ENCODE measurements around the gene WDFY4. TPM values are rescaled to one million over a fixed set of nuclear protein-coding genes. Genes with fewer than 3 reads are reported as not detected.

WDFY4 gene
- polyA plus RNA-seq, 1 of the 3 experiments (the other 2 are of a cell fraction), result not detected

DNA sequence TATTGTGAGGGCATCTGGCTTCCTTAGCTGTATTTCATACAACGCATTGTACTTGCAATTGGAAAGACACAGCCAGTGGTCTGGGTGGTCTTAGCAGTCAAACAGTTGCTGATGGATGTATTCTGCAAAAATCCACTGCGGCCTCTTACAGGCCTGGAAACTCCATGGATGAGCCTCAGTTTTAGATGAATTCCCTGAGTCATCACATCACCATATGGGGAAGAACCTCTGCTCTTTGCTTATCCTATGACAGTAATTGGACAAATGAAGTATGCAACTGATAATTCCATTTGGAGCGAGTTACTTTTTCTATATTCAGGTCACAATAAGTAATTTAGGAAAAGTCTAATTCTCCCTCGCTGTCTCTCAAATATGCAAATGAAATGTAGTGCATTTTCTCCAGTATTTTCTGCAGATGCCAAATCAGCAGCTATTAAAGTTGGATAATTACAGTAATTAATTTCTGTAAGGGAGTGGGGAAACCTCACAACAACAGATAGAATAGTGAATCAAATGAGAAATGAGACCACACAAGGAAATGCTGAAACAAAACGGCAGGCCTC is 78.8 kb downstream of the WDFY4 start (continued):
- TF ChIP-seq CTCF (IDR thresholded peaks at IDR 0.05), result no peak

DNA sequence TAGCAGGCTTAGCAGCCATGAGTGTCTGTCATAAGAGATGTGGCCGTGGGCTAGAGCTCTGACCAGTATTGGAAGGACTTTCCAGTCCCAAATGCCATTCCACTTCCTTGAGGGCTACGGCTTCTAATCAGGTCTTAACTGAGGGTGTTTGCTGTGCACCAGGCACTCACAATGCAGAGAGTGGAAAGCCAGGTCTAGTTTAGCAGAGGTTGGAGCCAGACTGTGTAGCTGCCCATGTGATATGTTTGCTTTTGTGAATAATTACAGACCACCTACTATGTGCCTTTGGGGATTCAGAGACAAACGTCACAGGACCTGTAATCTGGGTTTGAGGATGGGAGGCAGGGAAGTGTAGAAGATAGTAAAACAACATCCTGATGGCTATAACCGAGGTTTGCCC is 79.8 kb downstream of the WDFY4 start:
- no peaks in the 10 kb centered on the region for H3K9me2 ChIP-seq
- no peak overlapping the region for H3K4me2 ChIP-seq
- WGBS (ENCODE audit: low lambda C conversion rate), result 16% methylated on average over 4 of the region's 4 CpGs
- H3K9me3 ChIP-seq, result no peaks in the 10 kb centered on the region
- H3K9ac ChIP-seq, result no peak overlapping the region
- no peaks in the 10 kb centered on the region for H3F3A ChIP-seq (replicated peaks; ENCODE audit: insufficient read depth)
- no peaks in the 10 kb centered on the region for H3K36me3 ChIP-seq (replicated peaks in 1 of 2; ENCODE audit: control insufficient read depth in 1 of 2, insufficient read depth in 2 of 2, low read length in 1 of 2)
- H4K20me1 ChIP-seq (ENCODE audit: insufficient read depth), result no peaks in the 10 kb centered on the region
- no peak overlapping the region for H2AFZ ChIP-seq (ENCODE audit: low read depth)
- no peaks in the 10 kb centered on the region for H3K79me2 ChIP-seq (ENCODE audit: insufficient read depth)
- DNase-seq, result no peak
- TF ChIP-seq TCF12 (IDR thresholded peaks at IDR 0.05), result no peak
- no peak for TF ChIP-seq NFIC (IDR thresholded peaks at IDR 0.05; ENCODE audit: borderline replicate concordance)
- TF ChIP-seq JUND (IDR thresholded peaks at IDR 0.05), result no peak
- TF ChIP-seq RCOR1 (IDR thresholded peaks at IDR 0.05; ENCODE audit: low read length), result no peak
- no peak for TF ChIP-seq MXI1 (IDR thresholded peaks at IDR 0.05; ENCODE audit: low read depth, low read length)
- no peak for TF ChIP-seq FOSL2 (IDR thresholded peaks at IDR 0.05; ENCODE audit: borderline replicate concordance, low read depth)
- H3K4me1 ChIP-seq (ENCODE audit: control insufficient read depth in 1 of 2, insufficient read depth in 2 of 2, low read depth in 1 of 2, low read length in 1 of 2), result peaks cover 0 to 7% of the 10 kb centered on the region in 2 experiments; a peak in 1 of 4 replicates
- no peaks in the 10 kb centered on the region for H3K27me3 ChIP-seq (ENCODE audit: insufficient read depth)
- H3K4me3 ChIP-seq (ENCODE audit: low read depth in 2 of 2, low read length in 1 of 2), result no peak overlapping the region
- CTCF ChIA-PET, result interaction anchor here (0.9 kb wide), 1 partner anchor 30 kb away, joined by 3 read pairs; no protein-coding TSS in a partner anchor
- POLR2A ChIA-PET, result no interaction called here
- no peak overlapping the region for H3K27ac ChIP-seq (ENCODE audit: low read depth in 2 of 2, low read length in 1 of 2)

DNA sequence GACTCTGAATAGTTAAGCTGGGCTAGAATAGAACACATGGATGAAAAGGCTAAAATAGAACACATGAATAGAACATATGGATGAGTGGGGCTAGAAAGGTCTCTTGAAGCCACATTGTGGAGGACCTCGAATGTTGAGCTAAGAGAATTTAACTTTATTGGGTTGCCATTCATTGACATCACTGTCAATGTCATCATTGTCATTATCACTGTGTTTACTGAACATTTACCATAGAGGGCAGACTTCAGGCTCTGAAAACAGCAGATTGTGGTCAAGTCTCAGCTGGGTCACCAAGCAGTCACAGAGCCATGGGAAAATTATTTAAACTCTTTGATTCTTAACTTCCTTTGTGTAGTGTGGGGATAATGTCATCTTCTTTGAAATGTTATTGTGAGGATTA is 80.4 kb downstream of the WDFY4 start:
- H2AFZ ChIP-seq (ENCODE audit: low read depth), result no peak overlapping the region
- no peaks in the 10 kb centered on the region for H3K9me2 ChIP-seq
- TF ChIP-seq SIN3A (IDR thresholded peaks at IDR 0.05; ENCODE audit: borderline replicate concordance, low read depth, low read length), result no peak
- TF ChIP-seq PBX3 (IDR thresholded peaks at IDR 0.05), result no peak
- TF ChIP-seq TAF1 (IDR thresholded peaks at IDR 0.05; ENCODE audit: borderline replicate concordance, low read depth, low read length), result no peak
- no peak for TF ChIP-seq RCOR1 (IDR thresholded peaks at IDR 0.05; ENCODE audit: low read length)
- TF ChIP-seq MAX (IDR thresholded peaks at IDR 0.05; ENCODE audit: low read depth), result no peak
- no peak for TF ChIP-seq RAD21 (IDR thresholded peaks at IDR 0.05; ENCODE audit: low read length)
- no peak for TF ChIP-seq ELF1 (IDR thresholded peaks at IDR 0.05)
- no peak for TF ChIP-seq SMC3 (IDR thresholded peaks at IDR 0.05; ENCODE audit: low read depth, low read length)
- TF ChIP-seq, protein P1, sequence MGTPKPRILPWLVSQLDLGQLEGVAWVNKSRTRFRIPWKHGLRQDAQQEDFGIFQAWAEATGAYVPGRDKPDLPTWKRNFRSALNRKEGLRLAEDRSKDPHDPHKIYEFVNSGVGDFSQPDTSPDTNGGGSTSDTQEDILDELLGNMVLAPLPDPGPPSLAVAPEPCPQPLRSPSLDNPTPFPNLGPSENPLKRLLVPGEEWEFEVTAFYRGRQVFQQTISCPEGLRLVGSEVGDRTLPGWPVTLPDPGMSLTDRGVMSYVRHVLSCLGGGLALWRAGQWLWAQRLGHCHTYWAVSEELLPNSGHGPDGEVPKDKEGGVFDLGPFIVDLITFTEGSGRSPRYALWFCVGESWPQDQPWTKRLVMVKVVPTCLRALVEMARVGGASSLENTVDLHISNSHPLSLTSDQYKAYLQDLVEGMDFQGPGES (IDR thresholded peaks at IDR 0.05; ENCODE audit: low read depth, low read length), result no peak
- no peak for TF ChIP-seq NRF1 (IDR thresholded peaks at IDR 0.05; ENCODE audit: low read depth, low read length)
- TF ChIP-seq RXRA (IDR thresholded peaks at IDR 0.05; ENCODE audit: borderline replicate concordance, low read depth), result no peak
- TF ChIP-seq FOXM1 (IDR thresholded peaks at IDR 0.05; ENCODE audit: low read depth), result no peak
- TF ChIP-seq, protein P2, sequence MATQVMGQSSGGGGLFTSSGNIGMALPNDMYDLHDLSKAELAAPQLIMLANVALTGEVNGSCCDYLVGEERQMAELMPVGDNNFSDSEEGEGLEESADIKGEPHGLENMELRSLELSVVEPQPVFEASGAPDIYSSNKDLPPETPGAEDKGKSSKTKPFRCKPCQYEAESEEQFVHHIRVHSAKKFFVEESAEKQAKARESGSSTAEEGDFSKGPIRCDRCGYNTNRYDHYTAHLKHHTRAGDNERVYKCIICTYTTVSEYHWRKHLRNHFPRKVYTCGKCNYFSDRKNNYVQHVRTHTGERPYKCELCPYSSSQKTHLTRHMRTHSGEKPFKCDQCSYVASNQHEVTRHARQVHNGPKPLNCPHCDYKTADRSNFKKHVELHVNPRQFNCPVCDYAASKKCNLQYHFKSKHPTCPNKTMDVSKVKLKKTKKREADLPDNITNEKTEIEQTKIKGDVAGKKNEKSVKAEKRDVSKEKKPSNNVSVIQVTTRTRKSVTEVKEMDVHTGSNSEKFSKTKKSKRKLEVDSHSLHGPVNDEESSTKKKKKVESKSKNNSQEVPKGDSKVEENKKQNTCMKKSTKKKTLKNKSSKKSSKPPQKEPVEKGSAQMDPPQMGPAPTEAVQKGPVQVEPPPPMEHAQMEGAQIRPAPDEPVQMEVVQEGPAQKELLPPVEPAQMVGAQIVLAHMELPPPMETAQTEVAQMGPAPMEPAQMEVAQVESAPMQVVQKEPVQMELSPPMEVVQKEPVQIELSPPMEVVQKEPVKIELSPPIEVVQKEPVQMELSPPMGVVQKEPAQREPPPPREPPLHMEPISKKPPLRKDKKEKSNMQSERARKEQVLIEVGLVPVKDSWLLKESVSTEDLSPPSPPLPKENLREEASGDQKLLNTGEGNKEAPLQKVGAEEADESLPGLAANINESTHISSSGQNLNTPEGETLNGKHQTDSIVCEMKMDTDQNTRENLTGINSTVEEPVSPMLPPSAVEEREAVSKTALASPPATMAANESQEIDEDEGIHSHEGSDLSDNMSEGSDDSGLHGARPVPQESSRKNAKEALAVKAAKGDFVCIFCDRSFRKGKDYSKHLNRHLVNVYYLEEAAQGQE (IDR thresholded peaks at IDR 0.05; ENCODE audit: low read depth, low read length), result no peak
- no peaks in the 10 kb centered on the region for H4K20me1 ChIP-seq (ENCODE audit: insufficient read depth)
- no peaks in the 10 kb centered on the region for H3K9me3 ChIP-seq
- CTCF ChIA-PET, result interaction anchor here (0.8 to 0.9 kb wide), 2 partner anchors 14 to 30 kb away, joined by 3 read pairs; no protein-coding TSS in a partner anchor
- 0% methylated on average over 1 of the region's 1 CpG for WGBS (ENCODE audit: low lambda C conversion rate)
- no peaks in the 10 kb centered on the region for H3K27me3 ChIP-seq (ENCODE audit: insufficient read depth)
- H3K27ac ChIP-seq (ENCODE audit: low read depth in 2 of 2, low read length in 1 of 2), result no peak overlapping the region
- no peak overlapping the region for H3K9ac ChIP-seq
- DNase-seq, result no peak
- POLR2A ChIA-PET, result no interaction called here
- peaks cover 0 to 7% of the 10 kb centered on the region in 2 experiments; a peak in 1 of 4 replicates for H3K4me1 ChIP-seq (ENCODE audit: control insufficient read depth in 1 of 2, insufficient read depth in 2 of 2, low read depth in 1 of 2, low read length in 1 of 2)
- no peak overlapping the region for H3K4me3 ChIP-seq (ENCODE audit: low read depth in 2 of 2, low read length in 1 of 2)
- no peaks in the 10 kb centered on the region for H3F3A ChIP-seq (replicated peaks; ENCODE audit: insufficient read depth)
- no peak overlapping the region for H3K4me2 ChIP-seq
- no peaks in the 10 kb centered on the region for H3K79me2 ChIP-seq (ENCODE audit: insufficient read depth)
- no peaks in the 10 kb centered on the region for H3K36me3 ChIP-seq (replicated peaks in 1 of 2; ENCODE audit: control insufficient read depth in 1 of 2, insufficient read depth in 2 of 2, low read length in 1 of 2)
